ENCODE measurements around the gene TIGIT.

The TIGIT gene

DNA sequence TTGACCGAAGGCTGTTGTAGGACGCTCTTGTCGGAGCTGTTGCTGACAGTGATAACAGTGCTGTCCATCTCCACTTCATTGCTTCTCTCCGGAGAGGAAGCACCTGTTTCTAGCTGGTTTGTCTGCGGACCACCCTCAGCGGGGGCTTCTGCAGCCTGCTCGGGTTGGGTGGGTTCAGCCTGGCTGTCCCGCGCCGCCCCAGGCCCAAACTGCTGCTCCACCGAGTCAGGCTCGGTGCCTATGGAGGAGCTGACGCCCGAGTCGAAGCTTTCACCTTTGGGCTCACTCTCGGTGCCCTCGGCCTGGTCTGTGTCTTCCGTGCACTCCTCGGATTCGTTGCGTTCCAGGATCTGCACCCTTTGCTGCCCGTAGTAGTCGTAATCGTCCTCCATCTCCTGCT, 56.9 kb downstream of the TIGIT start:
- in situ Hi-C loops (cut with HindIII; ENCODE audit: low sequenced_read_pairs) = no loop called here

DNA sequence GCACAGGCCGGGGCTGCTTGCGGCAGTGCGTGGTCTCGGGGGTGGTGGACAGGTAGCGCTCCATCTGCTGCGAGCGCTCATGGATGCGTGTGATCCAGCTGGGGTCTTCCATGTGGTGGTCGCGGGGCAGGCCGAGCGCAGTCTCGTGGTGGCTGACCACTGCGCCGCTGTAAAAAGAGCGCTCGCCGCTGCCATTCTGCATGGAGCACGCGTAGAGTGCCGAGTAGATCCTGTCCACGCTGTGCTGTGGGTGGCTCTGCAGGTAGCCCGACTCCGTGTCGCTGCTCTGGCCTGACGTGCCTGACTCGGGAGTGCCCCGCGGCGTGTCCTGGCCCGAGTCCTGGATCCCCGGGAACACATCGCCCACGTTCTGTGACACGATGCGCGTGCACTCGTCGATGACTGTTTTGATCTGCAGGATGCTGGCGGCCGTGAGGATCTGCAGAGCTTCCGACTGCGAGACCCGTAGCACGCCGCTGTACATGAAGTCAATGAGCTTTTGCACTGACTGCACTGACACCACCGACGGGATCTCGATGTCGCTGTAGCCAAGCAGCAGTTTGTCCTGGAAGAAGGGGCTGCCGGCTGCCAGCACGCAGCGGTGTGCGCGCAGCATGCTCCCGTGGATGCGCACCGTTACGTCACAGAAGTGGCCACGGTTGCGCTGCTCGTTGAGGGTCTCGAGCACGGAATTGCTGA, 57.4 kb downstream of the TIGIT start:
- in situ Hi-C loops (cut with HindIII; ENCODE audit: low sequenced_read_pairs) = no loop called here

- in situ Hi-C loops (cut with HindIII; ENCODE audit: low sequenced_read_pairs) = no loop called here
These were observed 58.0 kb downstream of the TIGIT start for GRCh38 chr3:114351822-114352145.

DNA sequence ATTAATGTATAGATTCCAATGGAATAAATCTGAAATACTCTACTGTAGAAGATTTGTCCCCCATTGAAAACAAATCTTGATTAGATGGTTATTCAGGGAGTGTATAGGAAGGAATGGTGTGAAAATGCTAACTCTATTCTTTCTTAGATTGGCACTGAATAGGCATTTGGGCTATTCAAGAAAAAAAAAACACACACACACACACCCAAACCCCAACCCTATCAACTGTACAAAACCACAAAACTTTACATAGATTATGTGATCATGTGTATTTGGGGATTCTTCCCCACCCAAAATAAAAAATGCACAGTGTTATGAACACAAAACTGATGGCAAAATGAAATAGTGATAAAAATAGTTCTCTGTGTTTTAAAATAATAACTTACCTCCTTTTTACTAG, 61.8 kb downstream of the TIGIT start:
- in situ Hi-C loops (cut with HindIII; ENCODE audit: low sequenced_read_pairs) = no loop called here

DNA sequence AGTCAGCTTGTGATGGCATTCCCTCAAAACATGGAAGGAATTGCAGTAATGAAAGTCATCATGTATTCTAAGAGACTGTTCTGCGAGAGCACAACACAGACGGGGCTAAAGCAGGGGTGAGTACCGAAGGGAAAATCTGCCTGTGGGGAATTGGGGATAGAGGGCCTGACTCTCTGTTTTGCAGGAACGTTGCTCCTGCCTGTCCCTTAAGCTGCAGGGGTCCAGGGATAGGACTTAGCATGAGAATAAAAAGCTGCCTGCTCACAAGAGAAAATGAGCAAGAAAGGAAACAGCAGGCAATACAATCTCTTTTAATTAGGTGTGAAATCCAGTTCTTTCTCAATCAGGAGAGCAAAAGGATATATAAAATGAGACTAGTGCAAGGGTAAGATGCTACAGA, 62.2 kb downstream of the TIGIT start:
- in situ Hi-C loops (cut with HindIII; ENCODE audit: low sequenced_read_pairs) = no loop called here

- in situ Hi-C loops (cut with HindIII; ENCODE audit: low sequenced_read_pairs) = no loop called here
These were observed 62.7 kb downstream of the TIGIT start for GRCh38 chr3:114356525-114356924.
